ENCODE results near the gene SH3BP5.

DNA sequence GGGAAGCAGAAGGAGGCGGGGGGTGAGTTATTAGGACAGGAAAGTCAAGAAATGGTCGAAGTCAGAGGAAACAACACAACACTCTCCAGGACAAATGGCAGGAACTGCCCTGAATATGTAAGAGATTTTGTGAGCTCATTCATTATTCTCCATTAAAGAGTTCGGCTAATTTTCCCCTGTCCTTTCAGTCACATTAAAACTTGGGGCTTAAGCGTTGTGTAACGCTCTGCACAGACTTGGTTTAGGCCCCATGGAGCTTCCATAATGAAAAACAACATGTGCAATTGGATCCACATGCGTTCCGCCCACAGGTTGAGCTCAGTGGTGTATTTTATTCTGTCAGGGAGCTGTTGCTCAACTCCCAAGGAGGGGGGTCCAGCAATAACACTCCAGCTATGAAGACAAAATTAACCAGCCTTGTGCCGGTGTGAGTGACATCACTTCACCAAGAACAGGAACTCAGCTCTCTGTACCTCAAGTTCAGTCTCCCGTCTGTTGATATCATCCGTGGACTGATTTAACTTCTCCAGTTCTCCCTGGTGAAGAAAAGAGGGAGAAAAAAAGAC, 2.3 kb downstream of the SH3BP5 start:
- TF ChIP-seq, protein P1, sequence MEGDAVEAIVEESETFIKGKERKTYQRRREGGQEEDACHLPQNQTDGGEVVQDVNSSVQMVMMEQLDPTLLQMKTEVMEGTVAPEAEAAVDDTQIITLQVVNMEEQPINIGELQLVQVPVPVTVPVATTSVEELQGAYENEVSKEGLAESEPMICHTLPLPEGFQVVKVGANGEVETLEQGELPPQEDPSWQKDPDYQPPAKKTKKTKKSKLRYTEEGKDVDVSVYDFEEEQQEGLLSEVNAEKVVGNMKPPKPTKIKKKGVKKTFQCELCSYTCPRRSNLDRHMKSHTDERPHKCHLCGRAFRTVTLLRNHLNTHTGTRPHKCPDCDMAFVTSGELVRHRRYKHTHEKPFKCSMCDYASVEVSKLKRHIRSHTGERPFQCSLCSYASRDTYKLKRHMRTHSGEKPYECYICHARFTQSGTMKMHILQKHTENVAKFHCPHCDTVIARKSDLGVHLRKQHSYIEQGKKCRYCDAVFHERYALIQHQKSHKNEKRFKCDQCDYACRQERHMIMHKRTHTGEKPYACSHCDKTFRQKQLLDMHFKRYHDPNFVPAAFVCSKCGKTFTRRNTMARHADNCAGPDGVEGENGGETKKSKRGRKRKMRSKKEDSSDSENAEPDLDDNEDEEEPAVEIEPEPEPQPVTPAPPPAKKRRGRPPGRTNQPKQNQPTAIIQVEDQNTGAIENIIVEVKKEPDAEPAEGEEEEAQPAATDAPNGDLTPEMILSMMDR (IDR thresholded peaks at IDR 0.05): no peak
- no peak for TF ChIP-seq POLR2AphosphoS5 (IDR thresholded peaks at IDR 0.05)
